HepG2 (cell line): Measurements from ENCODE around the gene MRPS34. TPM values are rescaled to one million over a fixed set of nuclear protein-coding genes. Genes with fewer than 3 reads are reported as not detected.

Experiments
- CHD4 ChIP-seq: fragments of 200-600 bp; sonication (generic); IDR thresholded peaks from 2 replicates; pipeline ENCODE4 v1.7.0; 2017; ENCODE audit warnings: mild to moderate bottlenecking, low read length, borderline replicate concordance
- DMAP1 ChIP-seq: IDR thresholded peaks from 2 replicates; pipeline ENCODE4 v1.6.1; 2016
- ELF1 ChIP-seq: sonication (generic); formaldehyde crosslinking; IDR thresholded peaks from 2 replicates; pipeline ENCODE4 v1.4.0; 2020; ENCODE audit warnings: missing genetic modification reagents
- FOSL1 ChIP-seq: sonication (generic); formaldehyde crosslinking; IDR thresholded peaks from 2 replicates; pipeline ENCODE4 v1.9.0; 2021; ENCODE audit warnings: missing genetic modification reagents, borderline replicate concordance
- ONECUT2 ChIP-seq: sonication (generic); formaldehyde crosslinking; IDR thresholded peaks from 2 replicates; pipeline ENCODE4 v1.4.0; 2020; ENCODE audit warnings: missing genetic modification reagents
- RFX3 ChIP-seq: IDR thresholded peaks from 2 replicates; pipeline ENCODE4 v1.6.1; 2016; ENCODE audit warnings: missing biosample characterization, missing genetic modification reagents
- SMARCE1 ChIP-seq: fragments of 450-650 bp; IDR thresholded peaks from 2 replicates; pipeline ENCODE4 v1.6.1; 2017; ENCODE audit warnings: borderline replicate concordance
- TBX3 ChIP-seq: fragments of 450-650 bp; IDR thresholded peaks from 2 replicates; pipeline ENCODE4 v1.6.1; 2017; ENCODE audit warnings: antibody characterized with exemption, mild to moderate bottlenecking, inconsistent platforms, borderline replicate concordance
- U2AF2 ChIP-seq: fragments of 200-400 bp; formaldehyde crosslinking; IDR thresholded peaks from 2 replicates; pipeline ENCODE4 v1.6.1; 2017; ENCODE audit warnings: low read depth, mild to moderate bottlenecking, low read length
- ZBTB1 ChIP-seq: sonication (generic); formaldehyde crosslinking; IDR thresholded peaks from 2 replicates; pipeline ENCODE4 v1.4.0; 2020; ENCODE audit warnings: missing genetic modification reagents, borderline replicate concordance
- ZC3H13 ChIP-seq: sonication (generic); formaldehyde crosslinking; IDR thresholded peaks from 2 replicates; pipeline ENCODE4 v1.8.1; 2023; ENCODE audit warnings: mild to moderate bottlenecking, missing genetic modification reagents, moderate library complexity
- ZFX ChIP-seq: sonication (generic); formaldehyde crosslinking; IDR thresholded peaks from 2 replicates; pipeline ENCODE4 v1.4.0; 2020; ENCODE audit warnings: mild to moderate bottlenecking, low read depth, missing genetic modification reagents, moderate library complexity
- ZNF20 ChIP-seq: sonication (generic); formaldehyde crosslinking; IDR thresholded peaks from 2 replicates; pipeline ENCODE4 v1.4.0; 2020; ENCODE audit warnings: mild to moderate bottlenecking, moderate library complexity, missing genetic modification reagents
- ZNF24 ChIP-seq: fragments of 450-650 bp; IDR thresholded peaks from 2 replicates; pipeline ENCODE4 v1.6.1; 2017; ENCODE audit warnings: antibody characterized with exemption, mild to moderate bottlenecking
- ZNF781 ChIP-seq: sonication (generic); formaldehyde crosslinking; IDR thresholded peaks from 2 replicates; pipeline ENCODE4 v1.5.1; 2020; ENCODE audit warnings: borderline replicate concordance, mild to moderate bottlenecking, missing genetic modification reagents; ENCODE audit errors: not compliant biosample characterization
- ZSCAN21 ChIP-seq: sonication (generic); formaldehyde crosslinking; IDR thresholded peaks from 2 replicates; pipeline ENCODE4 v1.8.0; 2022; ENCODE audit warnings: mild to moderate bottlenecking, missing genetic modification reagents, moderate library complexity, borderline replicate concordance
- polyA plus RNA-seq, 8 experiments: library from polyadenylated mRNA; depleted of rRNA in 3 of 8; stranded (reverse) in 7 of 8; unstranded in 1 of 8; fragments of >200 nt; fragmentation: Illumina TruSeq in 4 of 8; extraction: Trizol in 4 of 8; gene quantifications; 2 replicates each; pipeline versions ENCODE4 v1.2.1 to v1.2.3, GENCODE V29; 2011 to 2016; ENCODE audit warnings: low read depth in 4 of 8, missing spikeins in 1 of 8, mixed read lengths in 1 of 8; ENCODE audit not compliant: insufficient read depth in 1 of 8
- total RNA-seq, 5 experiments: library from RNA; depleted of rRNA; stranded (reverse); fragments of >200 nt; fragmentation: Illumina TruSeq; extraction: Trizol; gene quantifications; 2 replicates each; pipeline ENCODE4 v1.2.3, GENCODE V29; 2016; ENCODE audit warnings: low read depth in 1 of 5
- TF ChIP-seq, protein P1 (sequence below): sonication (generic); formaldehyde crosslinking; IDR thresholded peaks from 2 replicates; pipeline ENCODE4 v1.4.0; 2020; ENCODE audit warnings: missing genetic modification reagents
- TF ChIP-seq, protein P2 (sequence below): IDR thresholded peaks from 2 replicates; pipeline ENCODE4 v1.6.1; 2012; ENCODE audit warnings: inconsistent platforms
- TF ChIP-seq, protein P3 (sequence below): sonication (generic); formaldehyde crosslinking; IDR thresholded peaks from 2 replicates; pipeline ENCODE4 v1.8.0; 2022; ENCODE audit warnings: missing genetic modification reagents, low read depth, mild to moderate bottlenecking, borderline replicate concordance
- TF ChIP-seq, protein P4 (sequence below): sonication (generic); formaldehyde crosslinking; conservative IDR thresholded peaks from 2 replicates; pipeline ENCODE4 v1.4.0; 2020; ENCODE audit warnings: missing genetic modification reagents
- TF ChIP-seq, protein P5 (sequence below): sonication (generic); formaldehyde crosslinking; IDR thresholded peaks from 2 replicates; pipeline ENCODE4 v1.9.0; 2022; ENCODE audit warnings: missing genetic modification reagents, mild to moderate bottlenecking, borderline replicate concordance
- TF ChIP-seq, protein P6 (sequence below): sonication (generic); formaldehyde crosslinking; IDR thresholded peaks from 2 replicates; pipeline ENCODE4 v1.4.0; 2020; ENCODE audit warnings: mild to moderate bottlenecking, missing genetic modification reagents

Gene MRPS34
- total and polyA plus RNA-seq, 2 of the 13 experiments (the other 11 are each of a cell fraction or from before 2014, with no cell fraction given), result 63.5 to 131 TPM

DNA sequence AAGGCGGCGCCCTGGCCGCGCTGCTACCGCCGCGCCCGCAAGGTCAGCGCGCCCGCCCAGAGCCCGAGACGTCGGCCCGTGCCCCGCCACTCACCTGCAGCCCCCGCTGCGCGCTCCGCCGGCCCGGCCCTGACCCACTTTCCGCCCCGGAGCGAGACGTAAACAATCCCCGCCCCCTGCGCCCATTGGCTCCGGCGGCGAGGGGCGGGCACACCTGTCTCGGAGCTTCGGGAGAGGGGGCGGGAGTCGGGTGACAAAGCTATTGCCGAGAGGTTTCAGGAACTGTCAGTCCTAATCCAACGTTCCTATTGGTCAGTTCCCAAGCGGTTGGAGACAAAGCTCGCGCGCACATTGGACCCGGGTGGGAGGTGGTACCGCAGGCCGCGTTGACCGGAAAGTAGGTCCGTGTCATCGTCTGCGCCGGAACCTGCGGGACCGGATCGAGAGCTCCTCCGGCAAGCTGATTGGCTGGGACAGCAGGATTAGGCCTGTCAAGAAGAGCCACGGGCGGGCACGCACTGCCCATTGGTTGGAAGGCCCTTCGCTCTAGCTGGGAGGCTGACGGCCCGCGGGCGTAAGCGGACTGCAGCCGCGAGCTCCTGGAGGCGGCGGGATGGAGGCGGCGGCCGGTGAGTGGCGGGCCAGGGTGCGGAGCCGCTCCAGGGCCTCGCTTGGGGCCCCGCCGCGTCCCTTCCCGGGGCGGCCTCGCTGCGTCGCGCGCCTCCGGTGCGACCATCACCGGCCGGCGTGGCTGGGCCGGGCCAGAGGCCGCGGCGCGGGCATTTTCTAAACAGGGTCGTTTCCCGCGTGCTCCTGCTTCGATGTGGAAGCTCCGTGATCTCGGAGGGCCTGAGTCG, 9.7 kb upstream of the MRPS34 start, which contains the start of the genes NUBP2 and SPSB3 (continued):
- TF ChIP-seq, protein P1, sequence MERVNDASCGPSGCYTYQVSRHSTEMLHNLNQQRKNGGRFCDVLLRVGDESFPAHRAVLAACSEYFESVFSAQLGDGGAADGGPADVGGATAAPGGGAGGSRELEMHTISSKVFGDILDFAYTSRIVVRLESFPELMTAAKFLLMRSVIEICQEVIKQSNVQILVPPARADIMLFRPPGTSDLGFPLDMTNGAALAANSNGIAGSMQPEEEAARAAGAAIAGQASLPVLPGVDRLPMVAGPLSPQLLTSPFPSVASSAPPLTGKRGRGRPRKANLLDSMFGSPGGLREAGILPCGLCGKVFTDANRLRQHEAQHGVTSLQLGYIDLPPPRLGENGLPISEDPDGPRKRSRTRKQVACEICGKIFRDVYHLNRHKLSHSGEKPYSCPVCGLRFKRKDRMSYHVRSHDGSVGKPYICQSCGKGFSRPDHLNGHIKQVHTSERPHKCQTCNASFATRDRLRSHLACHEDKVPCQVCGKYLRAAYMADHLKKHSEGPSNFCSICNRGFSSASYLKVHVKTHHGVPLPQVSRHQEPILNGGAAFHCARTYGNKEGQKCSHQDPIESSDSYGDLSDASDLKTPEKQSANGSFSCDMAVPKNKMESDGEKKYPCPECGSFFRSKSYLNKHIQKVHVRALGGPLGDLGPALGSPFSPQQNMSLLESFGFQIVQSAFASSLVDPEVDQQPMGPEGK, result peak; percentile 46; the same call in 1 of the 2 replicates
- TF ChIP-seq ONECUT2 (CRISPR knock-in tag) (no peak), U2AF2 (no peak), CHD4 (no peak), ZNF24 (no peak), ZFX (CRISPR knock-in tag) (peak; percentile 67), ZNF20 (CRISPR knock-in tag) (no peak), TBX3 (no peak), ZNF781 (CRISPR knock-in tag) (no peak), DMAP1 (CRISPR knock-in tag) (peak; percentile 56; the same call in 1 of the 2 replicates), ELF1 (CRISPR knock-in tag) (peak; percentile 85), SMARCE1 (no peak), RFX3 (CRISPR knock-in tag) (no peak), FOSL1 (CRISPR knock-in tag) (no peak), ZSCAN21 (CRISPR knock-in tag) (peak; percentile 20; the same call in 1 of the 2 replicates), ZC3H13 (CRISPR knock-in tag) (peak; percentile 84), ZBTB1 (CRISPR knock-in tag) (no peak)
- TF ChIP-seq, protein P2, sequence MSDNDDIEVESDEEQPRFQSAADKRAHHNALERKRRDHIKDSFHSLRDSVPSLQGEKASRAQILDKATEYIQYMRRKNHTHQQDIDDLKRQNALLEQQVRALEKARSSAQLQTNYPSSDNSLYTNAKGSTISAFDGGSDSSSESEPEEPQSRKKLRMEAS, result peak; percentile 18
- TF ChIP-seq, protein P3, sequence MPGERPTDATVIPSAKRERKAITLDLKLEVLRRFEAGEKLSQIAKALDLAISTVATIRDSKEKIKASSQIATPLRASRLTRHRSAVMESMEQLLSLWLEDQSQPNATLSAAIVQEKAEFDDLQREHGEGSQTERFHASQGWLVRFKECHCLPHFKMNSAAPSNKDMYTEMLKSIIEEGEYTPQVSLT, result no peak
- TF ChIP-seq, protein P4, sequence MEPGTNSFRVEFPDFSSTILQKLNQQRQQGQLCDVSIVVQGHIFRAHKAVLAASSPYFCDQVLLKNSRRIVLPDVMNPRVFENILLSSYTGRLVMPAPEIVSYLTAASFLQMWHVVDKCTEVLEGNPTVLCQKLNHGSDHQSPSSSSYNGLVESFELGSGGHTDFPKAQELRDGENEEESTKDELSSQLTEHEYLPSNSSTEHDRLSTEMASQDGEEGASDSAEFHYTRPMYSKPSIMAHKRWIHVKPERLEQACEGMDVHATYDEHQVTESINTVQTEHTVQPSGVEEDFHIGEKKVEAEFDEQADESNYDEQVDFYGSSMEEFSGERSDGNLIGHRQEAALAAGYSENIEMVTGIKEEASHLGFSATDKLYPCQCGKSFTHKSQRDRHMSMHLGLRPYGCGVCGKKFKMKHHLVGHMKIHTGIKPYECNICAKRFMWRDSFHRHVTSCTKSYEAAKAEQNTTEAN (CRISPR knock-in tag), result no peak
- TF ChIP-seq, protein P5, sequence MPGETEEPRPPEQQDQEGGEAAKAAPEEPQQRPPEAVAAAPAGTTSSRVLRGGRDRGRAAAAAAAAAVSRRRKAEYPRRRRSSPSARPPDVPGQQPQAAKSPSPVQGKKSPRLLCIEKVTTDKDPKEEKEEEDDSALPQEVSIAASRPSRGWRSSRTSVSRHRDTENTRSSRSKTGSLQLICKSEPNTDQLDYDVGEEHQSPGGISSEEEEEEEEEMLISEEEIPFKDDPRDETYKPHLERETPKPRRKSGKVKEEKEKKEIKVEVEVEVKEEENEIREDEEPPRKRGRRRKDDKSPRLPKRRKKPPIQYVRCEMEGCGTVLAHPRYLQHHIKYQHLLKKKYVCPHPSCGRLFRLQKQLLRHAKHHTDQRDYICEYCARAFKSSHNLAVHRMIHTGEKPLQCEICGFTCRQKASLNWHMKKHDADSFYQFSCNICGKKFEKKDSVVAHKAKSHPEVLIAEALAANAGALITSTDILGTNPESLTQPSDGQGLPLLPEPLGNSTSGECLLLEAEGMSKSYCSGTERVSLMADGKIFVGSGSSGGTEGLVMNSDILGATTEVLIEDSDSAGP (CRISPR knock-in tag), result no peak
- TF ChIP-seq, protein P6, sequence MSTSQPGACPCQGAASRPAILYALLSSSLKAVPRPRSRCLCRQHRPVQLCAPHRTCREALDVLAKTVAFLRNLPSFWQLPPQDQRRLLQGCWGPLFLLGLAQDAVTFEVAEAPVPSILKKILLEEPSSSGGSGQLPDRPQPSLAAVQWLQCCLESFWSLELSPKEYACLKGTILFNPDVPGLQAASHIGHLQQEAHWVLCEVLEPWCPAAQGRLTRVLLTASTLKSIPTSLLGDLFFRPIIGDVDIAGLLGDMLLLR (CRISPR knock-in tag), result no peak
